Fibroblast of skin of left quadriceps (primary cell): ENCODE results near the gene PRICKLE2.
A peak's percentile ranks its signal among the peaks of the same experiment; 100 is the strongest.

Source experiments
- DNase-seq, 2 experiments: peaks; one replicate each; pipeline ENCODE4 v3.0.0-alpha.2; 2013; ENCODE audit warnings: low read depth in 2 of 2

The PRICKLE2 gene

DNA sequence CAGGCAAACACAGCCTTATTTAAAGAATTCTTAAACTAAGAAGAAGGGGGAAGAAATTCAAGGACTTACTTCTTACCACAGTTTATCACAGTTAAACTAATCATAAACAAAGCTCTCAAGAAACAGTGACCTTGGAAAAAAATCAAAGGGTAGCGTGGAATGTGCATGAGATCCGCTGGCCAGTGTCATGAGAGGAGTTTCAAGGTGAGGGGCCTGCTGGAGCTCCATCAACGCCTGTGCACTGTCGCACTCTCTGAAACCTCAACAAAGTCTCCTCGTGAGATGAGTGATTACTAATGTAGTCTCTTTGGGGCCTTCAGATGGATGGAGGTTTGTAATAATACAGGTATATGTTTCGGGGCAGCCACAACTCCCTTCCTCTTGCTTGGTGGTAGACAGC, 28.4 kb upstream of the PRICKLE2 start:
- no peak for DNase-seq

DNA sequence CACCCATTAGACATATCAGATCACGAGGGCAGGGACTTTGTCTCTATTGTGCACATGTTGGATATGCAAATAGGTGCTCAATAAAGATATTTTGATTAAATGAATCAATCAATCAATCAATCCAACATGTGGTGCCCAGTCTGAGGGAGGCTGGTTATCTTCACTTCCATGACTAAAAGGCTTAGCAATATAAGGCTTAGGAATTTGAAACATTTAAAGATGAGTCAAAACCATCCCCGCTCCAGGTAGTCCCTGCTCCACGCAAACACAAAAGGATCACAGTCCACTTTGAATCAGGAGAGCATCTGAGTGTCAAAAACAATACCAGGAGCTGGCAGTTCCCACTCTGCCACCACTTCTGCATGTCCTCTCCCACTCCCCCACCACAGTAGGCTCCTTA, 25.8 kb upstream of the PRICKLE2 start:
- no peak for DNase-seq

DNA sequence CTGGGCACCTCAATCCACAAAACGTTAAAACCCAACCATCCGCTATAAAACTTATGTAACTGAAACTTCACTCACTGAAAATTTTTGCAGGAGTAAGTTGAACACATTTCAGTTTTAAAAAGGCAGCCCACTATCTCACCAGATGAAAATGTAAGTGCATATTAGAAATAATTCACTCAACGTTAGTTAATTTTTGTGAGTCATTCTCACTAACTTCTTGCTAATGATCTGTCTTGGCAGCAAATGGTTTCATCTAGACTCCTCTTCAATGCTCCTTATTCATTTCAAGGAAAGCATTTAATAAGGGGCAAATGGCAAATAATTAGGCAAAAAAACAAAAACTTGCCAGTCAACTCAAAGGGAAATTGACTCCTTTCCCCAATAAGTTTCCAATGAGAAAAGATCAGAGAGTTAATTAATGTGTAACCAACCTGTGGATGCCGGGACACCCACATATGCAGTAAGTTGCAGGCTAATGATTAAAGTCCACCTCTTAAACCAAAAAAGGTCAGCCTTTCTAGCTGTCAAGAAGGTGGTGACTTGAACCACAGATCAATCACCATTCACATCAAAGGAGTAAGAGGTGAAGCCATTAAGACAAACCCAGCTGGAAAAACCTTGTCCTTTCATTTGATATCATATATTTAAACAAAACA, 22.9 kb upstream of the PRICKLE2 start:
- no peak for DNase-seq

DNA sequence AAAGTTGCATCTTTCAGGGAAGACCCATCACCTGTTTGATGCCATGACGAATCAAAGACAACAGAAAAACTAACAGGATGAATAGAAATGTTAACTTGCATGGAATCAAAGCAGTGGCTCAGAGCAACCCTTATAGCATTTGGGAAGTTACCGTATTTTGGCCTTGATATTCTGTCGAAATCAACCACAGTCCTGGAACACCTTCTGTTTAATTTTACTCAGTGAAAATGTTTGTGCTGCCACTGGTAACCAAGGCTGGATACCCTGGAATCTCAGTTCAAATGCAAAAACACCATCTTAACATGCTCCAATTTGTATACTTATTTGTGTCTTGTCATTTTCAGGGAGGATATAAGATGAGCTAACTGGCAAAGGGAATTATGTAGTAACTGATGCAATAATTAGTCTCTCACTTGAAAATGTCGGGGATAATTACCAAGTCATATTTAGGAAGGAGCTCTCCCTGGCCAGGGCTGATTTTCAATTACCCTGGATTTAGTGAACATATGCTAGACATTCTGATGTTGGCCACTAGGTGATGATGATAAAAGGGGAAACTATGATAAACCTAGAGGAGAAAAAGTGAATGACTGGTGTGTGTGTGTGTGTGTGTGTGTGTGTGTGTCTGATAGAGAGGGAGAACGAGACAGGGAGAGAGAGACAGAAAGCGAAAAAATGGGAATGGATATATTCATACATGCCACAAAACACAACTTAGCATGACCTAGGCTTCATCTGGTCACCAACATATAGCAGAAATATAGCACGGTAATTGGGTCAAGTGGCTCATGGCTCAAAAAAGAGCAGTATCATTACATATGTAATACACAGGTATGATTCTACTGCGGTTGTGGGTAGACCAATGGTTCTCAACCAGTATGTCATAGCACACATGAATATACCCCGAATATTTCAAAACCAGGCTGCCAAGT, 19.0 kb upstream of the PRICKLE2 start:
- DNase-seq = no peak

DNA sequence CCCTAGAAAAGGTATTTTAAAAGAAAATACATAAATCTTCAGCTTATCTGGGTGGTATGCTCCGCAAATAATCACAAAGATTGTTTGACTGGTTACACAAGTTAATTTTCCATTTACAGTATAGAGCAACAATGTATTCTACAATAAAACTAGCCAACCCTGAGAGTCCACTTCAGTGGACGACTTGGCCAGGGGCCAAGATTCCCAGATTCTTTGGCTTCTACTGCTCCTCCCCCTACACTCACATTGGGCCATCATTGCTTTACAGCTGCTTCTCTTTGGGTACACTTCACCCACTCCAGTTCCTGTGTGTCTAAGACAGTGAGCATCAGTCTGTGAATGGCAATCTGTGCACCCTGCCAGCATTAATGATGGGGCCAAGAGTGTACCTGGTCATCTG, 17.2 kb upstream of the PRICKLE2 start:
- DNase-seq = no peak

DNA sequence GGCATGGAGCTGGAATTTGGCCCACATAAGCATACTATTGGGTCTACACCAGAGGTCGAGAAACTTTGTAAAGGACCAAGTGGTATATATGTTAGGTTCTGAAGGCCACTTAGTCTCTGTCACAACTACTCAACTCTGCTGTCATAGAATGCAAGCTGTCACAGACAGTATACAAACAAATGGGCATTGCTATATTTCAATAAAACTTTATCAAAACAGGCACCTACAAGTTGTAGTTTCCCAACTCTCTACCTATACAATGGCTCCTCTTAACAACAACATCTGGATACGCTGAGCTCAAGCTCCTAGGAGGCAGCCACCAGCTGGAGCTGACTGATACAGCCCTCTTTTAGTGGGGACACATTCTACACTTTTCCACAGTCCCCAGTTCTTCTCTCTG, 15.7 kb upstream of the PRICKLE2 start:
- DNase-seq = no peak

DNA sequence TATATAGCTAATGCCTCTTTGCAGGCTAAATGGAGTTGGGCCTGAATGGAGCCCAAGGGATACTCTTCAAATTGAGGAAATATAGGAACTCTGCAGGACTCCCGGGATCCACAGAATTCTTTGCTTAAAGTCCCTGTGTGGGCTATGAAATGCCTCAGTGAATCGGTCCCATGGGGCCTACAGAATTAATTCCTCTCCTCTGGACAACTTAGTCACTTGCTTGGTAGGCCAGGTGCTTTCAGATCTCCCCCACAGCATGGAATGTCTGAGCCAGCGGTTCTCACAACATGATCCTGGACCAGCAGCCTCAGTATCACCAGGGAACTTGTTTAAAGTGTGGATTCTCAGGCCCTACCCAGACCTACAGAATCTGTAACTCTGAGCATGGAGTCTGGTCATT, 15.1 kb upstream of the PRICKLE2 start:
- no peak for DNase-seq

DNA sequence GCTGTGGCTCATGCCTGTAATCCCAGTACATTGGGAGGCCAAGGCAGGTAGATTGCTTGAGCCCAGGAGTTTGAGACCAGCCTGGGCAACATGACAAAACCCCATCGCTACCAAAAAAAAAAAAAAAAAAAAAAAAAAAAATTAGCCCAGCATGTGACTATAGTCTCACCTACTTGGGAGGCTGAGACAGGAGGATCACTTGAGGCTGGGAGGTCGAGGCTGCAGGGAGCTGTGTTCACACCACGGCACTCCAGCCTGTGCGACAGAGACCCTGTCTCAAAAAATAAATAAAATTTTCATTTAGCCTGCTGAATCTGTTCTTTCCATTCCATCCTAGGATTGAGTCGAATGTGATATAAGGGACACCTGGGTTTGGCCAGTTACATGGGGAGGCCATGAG, 14.6 kb upstream of the PRICKLE2 start:
- no peak for DNase-seq

DNA sequence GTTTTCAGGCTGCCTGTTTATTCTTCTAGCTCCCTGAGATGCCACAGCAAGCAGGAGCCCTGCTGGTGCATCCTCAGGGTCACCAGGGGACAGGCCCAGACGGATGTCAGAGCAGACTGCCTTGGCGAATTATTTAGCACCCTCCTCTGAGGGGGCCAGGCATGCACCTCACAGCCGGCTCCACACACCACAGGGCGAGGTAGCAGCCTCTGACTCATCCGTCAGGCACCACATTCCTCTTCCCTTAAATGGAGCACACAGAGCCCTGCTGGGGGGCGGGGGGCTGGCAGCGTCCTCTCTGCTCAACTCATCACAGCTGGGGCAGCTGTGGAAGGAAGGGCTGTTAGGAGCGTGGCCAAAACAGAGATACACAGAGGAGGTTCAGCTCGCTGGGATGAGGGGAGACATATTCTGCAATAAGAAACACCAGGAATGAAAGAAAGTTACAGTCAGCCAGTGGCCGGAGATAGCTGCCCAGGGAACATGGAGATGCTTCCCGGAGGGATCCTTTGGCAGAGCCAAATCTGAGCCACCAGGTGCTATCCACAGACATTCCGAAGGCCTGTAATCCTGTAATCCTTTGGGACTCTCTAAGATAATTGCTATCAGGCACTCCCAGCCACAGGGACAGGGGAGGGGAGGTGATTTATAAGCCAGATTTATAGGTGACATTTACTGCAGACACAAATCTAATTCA, 13.9 kb upstream of the PRICKLE2 start:
- peak; percentile 99 for DNase-seq

DNA sequence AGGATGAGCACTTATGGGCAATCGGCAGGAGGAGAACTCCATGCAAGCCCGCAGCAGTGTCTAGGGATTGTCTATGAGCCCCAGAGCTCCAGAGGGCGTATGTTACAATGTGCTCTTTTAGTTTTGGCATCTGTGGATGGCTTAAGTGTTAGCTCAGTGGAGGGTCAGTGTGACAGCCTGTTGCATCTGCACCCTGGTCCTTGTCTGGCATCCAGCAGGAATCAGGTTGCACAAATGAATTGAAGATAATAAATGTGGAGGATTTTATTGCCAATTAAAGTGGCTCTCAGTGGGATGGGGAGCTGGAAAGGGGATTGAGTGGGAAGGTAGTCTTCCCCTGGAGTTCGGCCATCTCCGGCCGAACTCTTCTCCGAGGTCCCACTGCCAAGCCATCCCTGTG, 11.8 kb upstream of the PRICKLE2 start:
- no peak for DNase-seq

DNA sequence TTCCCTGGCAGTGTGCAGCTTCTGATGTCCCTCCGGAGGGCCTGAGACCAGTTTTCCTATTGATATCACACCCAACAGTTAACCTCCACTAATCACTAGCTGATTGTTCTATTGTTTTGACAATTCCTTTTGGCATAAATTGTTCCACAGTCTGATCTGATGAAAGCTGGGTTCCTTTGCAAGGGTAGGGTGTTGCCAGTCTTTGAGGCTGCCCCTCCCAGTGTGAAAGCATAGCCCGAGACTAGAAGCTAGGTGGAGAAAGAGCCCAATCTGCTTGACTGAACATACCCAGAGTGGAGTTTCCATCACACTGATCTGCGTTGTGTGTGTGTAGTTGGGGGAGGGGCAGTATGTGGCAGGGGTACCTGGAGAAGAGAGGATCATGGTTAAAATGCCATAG, 10.3 kb upstream of the PRICKLE2 start:
- DNase-seq = no peak

DNA sequence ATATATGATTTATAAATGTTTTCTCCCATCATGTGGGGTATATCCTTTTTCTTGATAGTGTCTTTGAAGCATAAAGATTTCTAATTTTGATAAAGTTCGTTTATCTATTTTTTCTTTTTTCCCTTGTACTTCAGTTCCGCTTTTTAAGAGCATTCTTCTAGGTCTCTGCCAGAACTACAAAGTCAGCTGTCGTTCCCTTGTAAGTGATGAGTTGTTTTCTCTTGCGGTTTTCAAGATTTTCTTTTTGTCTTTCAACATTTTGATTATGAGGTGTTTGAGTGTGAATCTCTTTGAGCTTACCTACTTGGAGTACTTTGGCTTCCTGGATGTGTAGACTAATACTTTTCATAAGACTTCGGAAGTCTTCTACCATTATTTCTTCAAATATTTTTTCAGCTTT, 9.3 kb upstream of the PRICKLE2 start:
- DNase-seq = no peak

DNA sequence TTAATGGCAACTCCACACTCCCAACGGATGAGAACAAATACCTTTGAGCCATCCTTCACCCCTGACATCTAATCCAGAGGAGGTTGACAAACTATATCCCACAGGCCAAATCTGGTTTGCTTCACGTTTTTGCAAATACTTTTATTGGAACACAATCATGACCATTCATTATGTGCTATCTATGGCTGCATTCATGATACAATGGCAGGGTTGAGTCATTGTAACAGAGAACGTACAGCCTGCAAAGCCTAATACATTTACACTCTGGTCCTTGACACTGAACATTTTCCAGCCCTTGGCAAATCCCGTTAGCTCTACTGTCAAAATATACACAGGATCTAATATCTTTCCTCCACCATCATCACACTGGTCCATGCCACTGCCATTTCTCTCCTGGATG, 7.6 kb upstream of the PRICKLE2 start:
- DNase-seq = no peak

DNA sequence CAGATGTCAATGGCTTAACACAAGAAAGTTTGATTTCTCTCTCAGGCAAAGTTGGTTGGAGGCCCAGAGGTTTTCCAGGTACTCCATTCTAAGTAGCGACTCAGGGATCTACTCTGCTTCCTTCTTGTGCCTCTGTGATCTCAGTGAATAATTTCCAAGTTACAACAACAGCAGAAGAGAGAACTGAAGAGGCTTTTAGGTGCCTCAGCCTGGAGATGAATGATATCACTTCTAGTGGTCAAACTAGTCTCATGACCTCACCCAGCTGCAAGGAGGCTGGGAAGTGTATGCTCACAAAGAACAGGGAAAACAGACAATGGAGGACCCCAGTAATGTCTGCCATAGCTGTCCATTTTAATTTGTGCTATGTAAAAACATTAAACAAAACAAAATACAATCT, 4.6 kb upstream of the PRICKLE2 start:
- DNase-seq = no peak

DNA sequence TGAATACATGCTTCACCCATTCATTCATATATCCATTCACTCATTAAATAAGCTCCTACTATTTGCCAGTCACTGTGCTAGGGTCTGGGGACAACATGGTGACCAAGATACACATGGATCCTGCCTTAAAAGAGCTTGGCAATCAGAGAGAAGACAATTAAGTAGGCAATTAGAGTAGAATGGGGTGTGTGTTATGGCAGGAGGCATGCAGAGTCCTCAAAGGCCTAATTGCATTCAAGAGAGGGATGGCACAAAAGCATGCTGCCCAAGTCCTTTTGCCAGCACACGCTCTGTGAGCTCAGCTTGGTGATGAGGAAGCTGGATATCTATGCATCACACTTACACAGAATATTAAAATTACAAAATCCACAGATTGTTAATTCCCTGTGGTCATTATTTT, 2.8 kb upstream of the PRICKLE2 start:
- no peak for DNase-seq

DNA sequence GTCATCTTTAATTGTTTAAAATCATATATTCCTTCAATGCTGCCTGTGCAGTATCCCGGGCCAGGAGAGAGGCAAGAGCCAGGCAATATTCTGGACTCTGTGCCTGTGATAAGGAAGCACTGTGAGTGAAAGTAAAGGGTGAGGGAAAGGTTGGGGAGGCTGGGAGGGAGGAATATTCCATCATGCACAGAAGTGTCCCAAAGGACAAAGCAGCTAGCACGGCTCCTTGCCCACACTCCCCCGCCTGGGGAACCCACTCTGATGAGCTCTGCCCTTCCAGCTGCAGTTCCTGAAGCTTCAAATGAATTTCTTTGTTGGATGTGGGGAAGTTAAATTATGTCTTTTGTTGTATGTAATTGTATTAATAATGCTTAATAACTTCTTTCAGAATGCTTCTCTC, 1.5 kb upstream of the PRICKLE2 start:
- no peak for DNase-seq

DNA sequence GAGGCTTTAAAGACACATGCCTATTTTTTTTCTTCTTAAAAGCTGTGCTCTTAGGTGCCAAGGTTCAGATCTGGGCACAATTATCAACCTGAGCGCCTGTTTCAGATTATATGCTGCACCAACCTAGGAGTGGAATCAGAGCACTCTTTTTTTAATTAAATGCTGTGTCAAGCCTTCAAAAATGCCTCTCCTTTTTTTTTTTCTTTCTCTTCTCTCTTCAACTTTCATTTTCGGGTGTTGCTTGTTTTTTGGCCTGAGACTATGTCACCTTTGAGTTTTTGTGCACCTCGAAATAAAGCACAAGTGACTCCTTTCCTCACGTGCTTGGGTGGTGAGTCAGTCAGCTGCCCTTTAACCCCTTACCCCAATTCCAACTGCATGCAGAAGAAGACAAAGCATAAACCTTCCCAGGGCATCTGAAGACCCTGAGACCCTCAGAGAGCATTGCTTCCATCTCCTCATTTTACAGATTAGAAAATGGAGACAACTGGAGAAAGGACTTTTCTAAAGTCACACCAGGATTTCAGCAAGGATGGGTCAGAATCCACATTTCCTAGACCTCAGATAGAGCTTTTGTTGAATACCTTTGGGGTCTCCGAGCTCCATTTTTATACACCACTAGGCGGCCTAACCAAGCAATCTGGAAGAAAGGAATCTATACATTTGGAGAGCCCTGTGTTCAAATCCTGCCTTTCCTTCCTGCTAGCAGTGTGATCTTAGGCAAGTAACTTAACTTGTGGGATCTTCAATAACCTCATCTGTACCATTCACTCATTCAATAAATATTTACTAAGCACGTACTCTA, 631 bp upstream of the PRICKLE2 start:
- DNase-seq = no peak

DNA sequence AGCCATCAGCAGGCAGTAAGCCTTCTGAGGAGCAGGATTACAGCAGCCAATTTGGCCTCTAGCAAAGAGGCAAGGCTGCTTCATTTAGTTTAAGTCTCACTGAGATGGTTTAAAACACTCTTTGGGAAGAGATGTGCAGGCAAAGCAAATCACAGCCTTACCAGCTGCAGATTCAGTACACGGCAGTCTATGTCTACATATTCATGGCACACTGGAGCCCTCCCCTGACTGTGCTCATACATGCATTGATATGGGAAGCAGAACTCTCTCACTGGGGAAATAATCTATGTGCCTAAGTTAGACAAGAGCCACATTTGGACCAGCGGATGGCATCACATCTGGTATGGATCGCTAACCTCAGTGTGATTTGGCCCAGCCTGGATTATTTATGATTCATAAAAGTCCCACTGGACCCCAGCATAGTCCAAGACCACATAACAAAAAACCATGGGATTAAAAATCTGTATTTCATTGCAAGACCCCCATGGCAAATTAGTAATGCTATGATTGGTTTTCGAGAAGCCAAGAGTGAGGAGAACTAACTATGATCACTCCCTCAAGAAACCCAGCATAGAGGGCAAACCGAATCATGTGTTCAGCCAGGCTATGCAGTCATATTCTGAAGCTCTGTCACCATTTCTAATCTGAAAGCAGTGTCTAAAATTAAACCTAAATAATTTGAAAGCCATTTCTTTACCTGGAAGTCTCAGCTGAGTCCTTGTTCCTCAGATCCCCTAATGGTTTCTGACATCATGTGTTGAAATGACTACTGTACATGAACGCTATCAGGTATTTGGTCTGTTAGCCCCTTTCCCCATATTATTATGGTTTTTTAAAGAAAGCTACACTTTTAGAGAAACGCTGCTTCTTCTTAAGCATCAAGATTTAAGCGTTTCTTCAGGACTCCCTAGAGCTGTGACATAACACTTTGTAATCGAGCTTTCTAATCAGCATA, 1.2 kb downstream of the PRICKLE2 start:
- no peak for DNase-seq

DNA sequence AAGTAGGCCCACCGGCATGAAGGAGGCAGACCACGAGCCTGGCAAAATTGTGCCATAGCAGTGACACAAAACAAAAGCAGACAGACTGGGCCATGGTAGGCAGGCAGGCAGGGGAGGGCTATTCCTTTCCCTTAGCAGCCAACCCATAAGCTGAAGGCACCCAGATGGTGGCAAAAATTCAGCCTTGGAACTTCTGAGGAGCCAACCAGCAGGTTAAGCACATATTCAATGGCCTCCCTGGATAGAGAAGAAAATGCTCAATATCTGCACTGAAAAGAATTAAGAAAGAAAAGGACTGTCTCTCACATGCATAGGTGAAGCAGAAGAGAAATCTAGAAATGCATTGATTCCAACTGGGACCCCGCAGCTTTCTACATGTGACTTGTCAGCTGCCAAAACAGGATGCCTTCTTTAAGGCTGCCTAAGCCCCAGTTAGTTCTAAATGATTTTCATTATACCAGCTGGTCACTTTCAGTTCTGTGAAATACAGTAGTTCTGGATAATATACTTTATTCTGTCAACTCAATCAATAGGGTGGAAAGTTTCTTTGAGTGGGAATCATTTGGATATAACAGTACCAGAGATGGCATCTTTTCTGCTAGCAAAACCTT, 2.7 kb downstream of the PRICKLE2 start:
- no peak for DNase-seq

DNA sequence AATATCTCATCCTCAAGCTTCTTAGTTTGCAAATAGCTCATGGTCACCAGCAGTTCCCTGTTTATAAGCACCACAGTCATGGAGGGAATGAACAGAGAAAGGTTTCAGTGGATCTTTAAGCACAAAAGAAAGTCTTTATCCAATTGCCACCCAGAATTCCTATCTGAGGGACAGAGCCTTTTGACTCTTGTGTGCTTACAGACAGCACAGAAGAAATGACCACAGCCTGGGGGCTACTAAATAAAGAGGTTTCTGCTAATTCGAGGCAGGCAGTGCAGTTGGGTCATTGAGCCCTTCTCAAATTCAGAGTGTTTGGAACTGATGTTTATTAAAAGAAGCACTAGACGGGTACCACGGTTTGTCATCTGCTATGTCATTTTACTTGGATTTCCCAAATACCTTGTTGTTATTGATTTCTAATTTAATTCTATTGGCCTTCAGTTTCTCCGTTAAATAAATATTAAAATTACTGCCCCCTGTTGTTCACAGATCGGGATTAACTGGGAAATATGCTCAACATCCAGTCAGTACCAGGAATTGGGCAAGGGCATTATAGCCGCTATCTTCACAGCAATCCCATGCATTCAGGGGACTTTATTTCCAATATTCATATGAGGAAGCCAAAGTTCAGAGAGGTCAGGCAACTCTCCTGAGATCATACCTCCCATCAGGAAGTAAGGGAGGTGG, 3.6 kb downstream of the PRICKLE2 start:
- DNase-seq = no peak
